ENCODE data around the gene LY6G5C.

DNA sequence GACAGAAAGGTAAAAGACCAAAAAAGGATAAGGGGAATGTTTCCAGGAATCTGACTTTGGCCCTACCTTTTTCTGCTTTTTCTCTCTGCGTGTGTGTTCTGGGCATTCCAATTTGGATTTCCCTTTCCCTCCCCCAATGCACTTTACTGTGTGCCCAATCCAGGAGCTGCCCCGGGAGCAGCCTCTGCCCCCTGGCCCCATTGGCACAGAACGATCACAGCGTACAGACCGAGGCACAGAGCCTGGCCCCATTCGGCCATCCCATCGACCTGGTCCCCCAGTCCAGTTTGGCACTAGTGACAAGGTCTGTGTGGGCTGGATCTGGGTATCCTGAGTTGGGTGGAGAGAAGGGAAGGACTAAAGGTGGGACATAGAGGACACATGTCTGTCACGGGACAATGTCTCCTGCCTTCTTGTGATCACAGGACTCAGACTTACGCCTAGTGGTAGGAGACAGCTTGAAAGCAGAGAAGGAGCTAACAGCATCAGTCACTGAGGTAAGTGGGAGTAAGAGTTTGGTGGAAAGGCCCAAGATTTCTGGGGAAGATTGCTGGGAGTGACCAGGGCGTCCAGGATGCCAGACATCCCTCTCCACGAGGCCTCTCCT, 45.8 kb downstream of the LY6G5C start:
- no peak for TF ChIP-seq CTCF (IDR thresholded peaks at IDR 0.05)
- no peak for TF ChIP-seq POLR2A (IDR thresholded peaks at IDR 0.05)

Data from sigmoid colon (tissue), 3 donors.